Stomach (tissue), 4 donors: ENCODE results near the gene NSD1.

Experiments
- POLR2A ChIP-seq, 4 donors: fragments of 450-650 bp; IDR thresholded peaks; one replicate each; pipeline ENCODE4 v1.6.1; 2016; ENCODE audit warnings: antibody characterized with exemption in 4 of 4, control low read depth in 2 of 4, mild to moderate bottlenecking in 1 of 4, moderate library complexity in 1 of 4
- TF ChIP-seq, protein P1 (sequence below), 7 experiments: fragments of 450-650 bp in 4 of 7; fragments of 200-600 bp in 3 of 7; sonication (generic) in 3 of 7; IDR thresholded peaks; one replicate each; pipeline ENCODE4 v1.5.1; 2016 to 2019; ENCODE audit warnings: antibody characterized with exemption in 7 of 7, control low read depth in 2 of 7, mild to moderate bottlenecking in 1 of 7

DNA sequence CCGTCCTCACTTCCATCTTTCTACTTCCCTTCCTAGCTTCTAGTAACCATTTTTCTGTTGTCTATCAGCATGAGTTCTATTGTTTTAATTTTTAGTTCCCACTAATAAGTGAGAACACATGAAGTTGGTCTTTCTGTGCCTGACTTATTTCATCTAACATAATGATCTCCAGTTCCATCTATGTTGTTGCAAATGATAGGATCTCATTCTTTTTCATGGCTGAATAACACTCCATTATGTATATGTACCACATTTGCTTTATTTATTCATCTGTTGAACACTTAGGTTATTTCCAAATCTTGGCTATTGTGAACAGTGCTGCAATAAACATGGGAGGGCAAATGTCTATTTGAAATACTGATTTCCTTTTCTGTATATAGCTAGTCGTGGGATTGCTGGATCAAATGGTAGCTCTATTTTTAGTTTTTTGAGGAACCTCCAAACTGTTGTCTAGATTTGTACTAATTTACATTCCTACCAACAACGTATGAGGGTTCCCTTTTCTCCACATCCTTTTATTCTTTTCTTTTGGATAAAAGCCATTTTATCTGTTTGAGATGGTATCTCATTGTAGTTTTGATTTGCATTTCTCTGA lies 50.3 kb downstream of the NSD1 start:
- TF ChIP-seq, protein P1, sequence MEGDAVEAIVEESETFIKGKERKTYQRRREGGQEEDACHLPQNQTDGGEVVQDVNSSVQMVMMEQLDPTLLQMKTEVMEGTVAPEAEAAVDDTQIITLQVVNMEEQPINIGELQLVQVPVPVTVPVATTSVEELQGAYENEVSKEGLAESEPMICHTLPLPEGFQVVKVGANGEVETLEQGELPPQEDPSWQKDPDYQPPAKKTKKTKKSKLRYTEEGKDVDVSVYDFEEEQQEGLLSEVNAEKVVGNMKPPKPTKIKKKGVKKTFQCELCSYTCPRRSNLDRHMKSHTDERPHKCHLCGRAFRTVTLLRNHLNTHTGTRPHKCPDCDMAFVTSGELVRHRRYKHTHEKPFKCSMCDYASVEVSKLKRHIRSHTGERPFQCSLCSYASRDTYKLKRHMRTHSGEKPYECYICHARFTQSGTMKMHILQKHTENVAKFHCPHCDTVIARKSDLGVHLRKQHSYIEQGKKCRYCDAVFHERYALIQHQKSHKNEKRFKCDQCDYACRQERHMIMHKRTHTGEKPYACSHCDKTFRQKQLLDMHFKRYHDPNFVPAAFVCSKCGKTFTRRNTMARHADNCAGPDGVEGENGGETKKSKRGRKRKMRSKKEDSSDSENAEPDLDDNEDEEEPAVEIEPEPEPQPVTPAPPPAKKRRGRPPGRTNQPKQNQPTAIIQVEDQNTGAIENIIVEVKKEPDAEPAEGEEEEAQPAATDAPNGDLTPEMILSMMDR (IDR thresholded peaks at IDR 0.05): no peak
- TF ChIP-seq POLR2A (IDR thresholded peaks at IDR 0.05): no peak
